Measurements from ENCODE around the gene ATP10A. TPM values are rescaled to one million over a fixed set of nuclear protein-coding genes. Genes with fewer than 3 reads are reported as not detected.

Gene ATP10A
- total and polyA plus RNA-seq, 2 of the 8 experiments (the other 6 are each of a cell fraction or from before 2014, with no cell fraction given), result 2.0 to 2.8 TPM

- no peaks in the 10 kb centered on the region for H3K79me1 ChIP-seq (ENCODE audit: low read depth, low read length)
- ChIA-PET CTCF (ENCODE audit: partially characterized antibody) (interaction anchor here (0.9 to 1.2 kb wide), 2 partner anchors 74 to 116 kb away, joined by 3 to 5 read pairs; no protein-coding TSS in a partner anchor), POLR2A (ENCODE audit: partially characterized antibody) (no interaction called here)
- H3K27me3 ChIP-seq (replicated peaks in 1 of 4; ENCODE audit: control insufficient read depth in 3 of 4, extremely low read depth in 1 of 4, insufficient read depth in 3 of 4, low read length in 3 of 4), result no peaks in the 10 kb centered on the region
- no peak overlapping the region for H4K5ac ChIP-seq (ENCODE audit: insufficient read length, low read depth, low read length)
- H3K79me2 ChIP-seq (ENCODE audit: control insufficient read depth in 1 of 2, insufficient read depth in 2 of 2, low read length in 2 of 2), result no peaks in the 10 kb centered on the region
- H4K91ac ChIP-seq (replicated peaks; ENCODE audit: insufficient read length, low read length), result no peak overlapping the region
- no peak for FAIRE-seq
- H4K20me1 ChIP-seq (replicated peaks in 1 of 2; ENCODE audit: control insufficient read depth in 1 of 2, insufficient read depth in 2 of 2, low read length in 2 of 2), result no peaks in the 10 kb centered on the region
- no peak overlapping the region for H2BK120ac ChIP-seq (replicated peaks; ENCODE audit: low read depth, low read length)
- H2BK5ac ChIP-seq (ENCODE audit: low read depth, low read length), result no peak overlapping the region
- H3K27ac ChIP-seq (ENCODE audit: low read depth, low read length), result no peak overlapping the region
- H3K4me3 ChIP-seq (ENCODE audit: extremely low read depth in 1 of 4, insufficient read depth in 2 of 4, low read depth in 3 of 4, low read length in 4 of 4), result no peak overlapping the region
- peaks cover 0 to 8% (median 6%) of the 10 kb centered on the region in 4 experiments; a peak in 4 of 7 replicates for H3K4me1 ChIP-seq (replicated peaks in 1 of 4; ENCODE audit: control insufficient read depth in 3 of 4, insufficient read depth in 4 of 4, low read length in 3 of 4)
- no peaks in the 10 kb centered on the region for H3K36me3 ChIP-seq (ENCODE audit: control insufficient read depth in 2 of 4, insufficient read depth in 4 of 4, low read length in 3 of 4)
- DNase-seq (ENCODE audit: low read depth in 1 of 2, low spot score in 2 of 2), result no peak
- H2BK12ac ChIP-seq (ENCODE audit: low read depth, low read length), result no peak overlapping the region
- no peak overlapping the region for H3K14ac ChIP-seq (ENCODE audit: insufficient read length)
- H3K23me2 ChIP-seq (ENCODE audit: low read depth, low read length), result 0 out of 2 replicates have a peak, but pooled peaks cover 2% of the 10 kb centered on the region
- H3K9ac ChIP-seq (replicated peaks in 1 of 4; ENCODE audit: extremely low read depth in 1 of 4, low read depth in 3 of 4, low read length in 3 of 4), result no peak overlapping the region
- no peak overlapping the region for H3K23ac ChIP-seq (ENCODE audit: insufficient read length)
- H3K56ac ChIP-seq (replicated peaks; ENCODE audit: insufficient read length, low read depth, low read length), result no peak overlapping the region
- H2BK15ac ChIP-seq (ENCODE audit: low read length), result no peak overlapping the region
- H3K9me3 ChIP-seq (ENCODE audit: insufficient read depth in 2 of 2, low read depth in 1 of 2, low read length in 1 of 2), result no peaks in the 10 kb centered on the region
- TF ChIP-seq POU5F1 (IDR thresholded peaks at IDR 0.05; ENCODE audit: low read depth, low read length), result no peak
- TF ChIP-seq CBX8 (IDR thresholded peaks at IDR 0.05; ENCODE audit: borderline replicate concordance, low read depth, low read length), result no peak
- TF ChIP-seq GTF2F1 (IDR thresholded peaks at IDR 0.05; ENCODE audit: borderline replicate concordance, low read depth, low read length), result no peak
- TF ChIP-seq TAF1 (IDR thresholded peaks at IDR 0.05; ENCODE audit: low read depth, low read length), result no peak
- no peak for TF ChIP-seq SAP30 (IDR thresholded peaks at IDR 0.05; ENCODE audit: insufficient read depth, insufficient replicate concordance, low read length)
- no peak for TF ChIP-seq SIRT6 (IDR thresholded peaks at IDR 0.05; ENCODE audit: low read length)
- TF ChIP-seq SP4 (IDR thresholded peaks at IDR 0.05; ENCODE audit: low read length), result no peak
- H4K8ac ChIP-seq (ENCODE audit: extremely low read depth, insufficient read depth, low read length), result no peak overlapping the region
- H3K18ac ChIP-seq (ENCODE audit: extremely low read depth, low read length), result no peak overlapping the region
- 81% methylated on average over 1 of the region's 1 CpG; no CpG with 5 or more reads in 1 of the 2 experiments for WGBS, 2 experiments (ENCODE audit: extremely low coverage in 1 of 2, insufficient coverage in 1 of 2, insufficient read length in 1 of 2, insufficient replicate concordance in 2 of 2, low coverage in 1 of 2, low lambda C conversion rate in 2 of 2, missing lambda C conversion rate in 1 of 2)
- H2BK20ac ChIP-seq (ENCODE audit: low read length), result no peak overlapping the region
- no peak overlapping the region for H2AFZ ChIP-seq (ENCODE audit: low read length)
- no peak overlapping the region for H2AK5ac ChIP-seq (ENCODE audit: low read depth, low read length)
- H3K4me2 ChIP-seq (ENCODE audit: insufficient read depth in 1 of 2, low read depth in 2 of 2, low read length in 2 of 2), result no peak overlapping the region
- no peak overlapping the region for H3K4ac ChIP-seq (replicated peaks; ENCODE audit: insufficient read length, low read depth, low read length)
Observed at GRCh38 chr15:25778161-25778560, 85.0 kb downstream of the ATP10A start.

All from H1 (cell line).